ENCODE results near the gene NME7.

The NME7 gene

DNA sequence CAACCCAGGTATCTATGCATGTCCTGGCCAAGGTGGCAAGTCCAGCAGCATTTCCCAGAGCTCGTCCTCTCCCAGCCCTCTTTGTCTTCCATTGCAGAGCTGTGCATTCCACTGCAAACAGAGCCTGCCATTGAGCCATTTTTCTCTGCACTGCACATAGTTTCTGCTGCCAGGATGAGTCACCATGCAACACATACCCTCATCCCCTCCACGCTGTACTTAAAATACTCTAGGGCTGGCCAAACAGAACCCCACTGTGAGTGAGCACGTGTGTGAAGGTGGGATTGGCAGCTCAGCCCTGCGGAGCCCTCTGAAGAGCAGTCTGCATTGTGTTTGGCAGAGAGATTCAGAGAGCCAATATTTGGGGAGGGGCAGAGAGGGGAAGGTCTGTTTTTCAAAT lies 265.0 kb downstream of the NME7 start:
- DNase-seq: no peak

GRCh38 chr1:169100651-169101088 lies 266.9 kb downstream of the NME7 start:
- DNase-seq: no peak

- no peak for DNase-seq
Observed at GRCh38 chr1:169100208-169100607, 267.4 kb downstream of the NME7 start.

- DNase-seq: no peak
Observed at GRCh38 chr1:169099561-169099960, 268.0 kb downstream of the NME7 start.

- no peak for DNase-seq
Observed at GRCh38 chr1:169098380-169098779, 269.2 kb downstream of the NME7 start.

DNA sequence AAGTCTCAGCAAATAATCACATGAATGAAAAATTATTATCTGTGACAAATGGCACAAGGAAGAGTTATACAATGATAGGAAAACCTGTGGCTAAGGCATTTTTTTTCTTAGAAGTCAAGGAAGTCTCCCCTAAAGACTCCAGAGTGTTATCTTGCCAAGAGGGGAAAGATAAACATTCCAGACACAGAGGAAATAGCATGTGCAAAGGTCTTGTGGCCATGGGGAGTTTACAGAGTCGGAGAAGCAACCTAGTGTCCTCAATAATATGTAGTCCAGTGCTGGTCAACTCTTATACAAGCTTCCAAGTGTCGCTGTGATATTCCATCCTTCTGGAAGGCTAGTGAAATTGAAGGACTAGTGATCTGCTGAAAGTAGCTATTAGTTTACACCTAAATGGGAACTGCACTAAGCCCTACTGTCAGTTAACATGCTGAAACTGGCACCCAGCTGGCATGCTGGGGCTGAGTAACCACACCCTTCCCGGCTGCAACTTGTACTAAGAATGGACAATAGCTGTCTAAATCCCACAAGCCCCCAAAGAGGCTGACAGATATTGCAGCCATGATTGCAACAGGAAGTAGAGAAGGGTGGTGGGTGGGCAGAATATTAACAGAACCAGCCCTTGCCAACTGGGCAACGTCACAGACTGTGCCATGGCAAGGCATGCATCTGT lies 272.6 kb downstream of the NME7 start:
- DNase-seq: no peak

DNA sequence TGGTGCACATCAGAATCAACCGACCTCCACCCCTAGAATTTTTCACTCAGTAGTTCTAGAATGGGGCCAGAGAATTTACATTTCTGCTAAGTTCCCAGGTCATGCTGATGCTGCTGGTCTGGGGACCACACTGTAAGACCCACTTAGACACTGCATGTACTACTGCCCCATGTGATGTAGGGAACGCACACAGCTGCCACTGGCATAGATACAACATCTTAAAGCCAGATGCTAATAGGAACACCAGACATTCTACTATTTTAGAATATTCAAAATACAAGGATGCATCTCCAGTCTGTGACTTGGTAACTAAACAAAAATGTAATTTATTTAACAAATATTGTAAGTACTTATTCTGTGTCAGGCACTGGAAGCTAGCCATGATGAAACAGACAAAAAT lies 275.2 kb downstream of the NME7 start:
- DNase-seq: no peak

DNA sequence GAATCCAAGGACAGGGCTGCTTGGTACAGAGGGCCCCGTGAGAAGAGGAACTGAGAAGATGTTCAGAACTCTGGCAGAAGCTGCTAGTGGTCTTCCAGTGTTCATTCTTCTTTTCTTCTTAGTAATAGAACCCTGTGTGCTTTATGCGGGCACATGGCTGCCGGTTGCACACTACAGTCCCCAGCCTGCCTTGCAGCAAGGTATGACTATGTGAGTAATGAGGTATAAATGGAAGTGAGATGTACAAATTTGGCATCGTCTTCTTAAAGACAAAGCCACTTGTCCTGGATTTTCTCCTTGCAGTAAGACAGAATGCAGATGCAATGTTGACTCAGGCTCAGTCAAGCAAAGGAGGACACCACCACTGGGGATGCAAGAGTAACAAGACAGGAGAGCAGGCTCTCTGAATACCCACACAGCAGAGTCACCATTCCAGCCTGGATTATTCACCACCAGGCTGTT lies 276.1 kb downstream of the NME7 start:
- DNase-seq: no peak

- DNase-seq: no peak
Observed at GRCh38 chr1:169090900-169091311, 276.7 kb downstream of the NME7 start.

DNA sequence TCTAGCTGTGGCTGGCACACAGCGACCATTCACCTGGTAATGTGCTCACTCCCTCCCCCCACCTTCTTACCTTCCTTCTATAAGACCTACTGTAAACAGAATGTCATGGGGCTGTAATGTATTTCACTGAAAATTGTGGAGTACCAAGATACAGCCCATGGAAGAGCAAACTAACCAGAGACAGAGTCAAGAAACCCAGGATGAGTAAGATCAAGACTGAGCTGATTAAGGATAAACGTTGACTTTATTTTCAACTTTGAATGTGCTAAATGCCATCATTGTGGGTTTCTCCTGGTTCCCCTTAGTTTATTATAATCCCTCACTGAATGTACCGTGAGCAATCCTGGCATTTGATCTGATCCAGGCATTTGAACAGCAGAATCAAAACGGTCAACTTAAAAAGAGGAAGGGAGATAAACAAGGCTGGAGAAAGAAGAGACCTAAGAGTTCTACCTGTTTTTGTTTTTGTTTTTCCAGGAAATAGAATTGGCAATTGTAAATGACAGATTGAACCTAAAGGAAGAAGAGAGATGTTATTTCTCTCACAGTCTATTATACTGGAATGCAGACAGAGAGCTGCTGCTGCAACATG lies 277.2 kb downstream of the NME7 start:
- no peak for DNase-seq

- DNase-seq: no peak
Observed at GRCh38 chr1:169089776-169090175, 277.8 kb downstream of the NME7 start.

GRCh38 chr1:169087876-169088275 lies 279.7 kb downstream of the NME7 start:
- no peak for DNase-seq

DNA sequence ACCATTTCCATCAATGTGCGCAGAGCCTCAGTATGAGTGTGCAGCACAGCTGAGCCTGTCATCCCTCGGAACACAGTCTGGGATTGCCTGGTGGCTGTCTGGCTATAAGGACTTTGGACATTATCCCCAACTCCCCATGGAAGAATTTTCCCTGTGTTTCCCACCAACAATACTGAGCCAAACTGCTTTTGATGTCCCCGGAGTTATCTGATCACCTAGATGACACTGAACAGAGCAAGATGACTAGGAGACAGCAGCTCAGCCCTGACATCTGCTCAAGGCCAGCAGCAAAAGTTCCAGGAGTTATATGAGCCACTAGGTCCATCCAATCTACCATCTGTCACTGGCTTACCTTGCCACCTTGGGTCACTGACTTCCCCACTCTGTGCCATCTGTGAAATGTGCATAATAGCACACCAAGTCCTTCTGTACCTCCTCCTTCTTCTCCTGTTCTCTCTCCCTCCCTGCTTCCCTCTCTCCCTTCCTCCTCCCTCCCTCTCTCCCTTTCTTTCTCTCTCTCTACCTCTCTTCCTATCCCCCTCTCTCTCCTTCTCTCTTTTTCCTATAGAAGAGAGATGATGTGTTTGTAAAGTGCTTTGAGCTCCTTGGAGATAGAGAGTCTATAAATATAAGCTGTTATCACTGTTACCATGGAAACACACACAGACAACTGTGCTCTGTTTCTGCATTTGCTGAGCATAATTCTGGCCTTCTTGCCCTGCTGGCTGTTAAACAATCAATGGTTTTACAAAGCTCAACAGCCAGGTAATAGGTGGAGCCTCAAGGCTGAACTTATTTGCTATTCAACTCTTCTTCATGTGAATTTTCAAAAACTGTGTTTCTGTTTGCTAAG lies 280.8 kb downstream of the NME7 start:
- DNase-seq: no peak

DNA sequence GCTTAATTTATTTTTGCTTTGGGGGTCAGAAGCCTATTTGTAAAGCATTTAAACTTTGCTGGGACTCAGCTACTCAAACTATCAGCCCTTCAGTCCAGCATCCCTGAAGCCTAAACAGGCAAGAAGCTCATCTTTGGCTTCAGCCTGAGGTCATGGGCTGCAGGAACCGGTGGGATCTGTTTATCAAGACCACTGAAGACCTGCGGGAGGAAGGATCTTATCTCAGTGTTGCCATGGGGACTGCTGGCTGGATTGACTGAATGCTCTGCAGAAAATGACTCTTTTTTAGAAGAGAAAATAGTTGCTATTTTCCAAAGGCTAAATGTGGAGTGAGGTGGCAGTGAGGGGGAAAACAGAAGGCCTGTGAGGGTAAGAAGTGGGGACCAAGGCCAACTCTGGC lies 281.7 kb downstream of the NME7 start:
- DNase-seq: no peak

Measured in GOT3 (cell line).